HG02642 (cell line): ENCODE results near the gene ATP5ME.
"Not testable (repeated sequence)": the region's sequence is repeated elsewhere in the genome, so short reads cannot be mapped to it uniquely, and the experiment has no call there.

ENCODE experiments used
- ATAC-seq: cut with Tn5 transposase; IDR thresholded peaks from one replicate; pipeline ENCODE4 v1.9.1; 2021; ENCODE audit warnings: mild to moderate bottlenecking; ENCODE audit not compliant: unreplicated experiment, poor library complexity

The ATP5ME gene

GRCh38 chr4:674172-675035 lies at the start of gene ATP5ME, which contains the start of gene MYL5:
TSS of gene ATP5ME (minus strand) at chr4:674276. CDS start at chr4:674247, 29 bp downstream.
TSS of gene MYL5 (plus strand) at chr4:674542. CDS start at chr4:678027, 3,485 bp downstream.
- peak; percentile 78 for ATAC-seq

DNA sequence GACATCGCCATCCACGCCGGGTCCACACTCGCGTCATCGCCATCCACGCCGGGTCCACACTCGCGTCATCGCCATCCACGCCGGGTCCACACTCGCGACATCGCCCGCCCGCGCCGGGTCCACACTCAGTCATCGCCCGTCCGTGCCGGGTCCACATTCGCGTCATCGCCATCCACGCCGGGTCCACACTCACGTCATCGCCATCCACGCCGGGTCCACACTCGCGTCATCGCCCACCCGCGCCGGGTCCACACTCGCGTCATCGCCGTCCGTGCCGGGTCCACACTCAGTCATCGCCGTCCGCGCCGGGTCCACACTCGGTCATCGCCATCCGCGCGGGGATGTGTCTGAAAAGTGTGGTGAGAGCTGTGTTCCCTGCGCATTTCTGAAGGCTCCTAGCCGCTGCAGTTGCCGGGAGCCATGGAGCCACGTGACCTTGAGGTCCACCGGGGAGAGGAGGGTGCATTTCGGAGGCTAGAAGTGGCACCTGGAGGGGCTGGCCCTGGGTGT lies 48.8 kb upstream of the ATP5ME start:
- no peak for ATAC-seq

- no peak for ATAC-seq
Observed at GRCh38 chr4:722169-722725, 48.2 kb upstream of the ATP5ME start.

GRCh38 chr4:721261-722168 lies 47.4 kb upstream of the ATP5ME start:
- no peak for ATAC-seq

DNA sequence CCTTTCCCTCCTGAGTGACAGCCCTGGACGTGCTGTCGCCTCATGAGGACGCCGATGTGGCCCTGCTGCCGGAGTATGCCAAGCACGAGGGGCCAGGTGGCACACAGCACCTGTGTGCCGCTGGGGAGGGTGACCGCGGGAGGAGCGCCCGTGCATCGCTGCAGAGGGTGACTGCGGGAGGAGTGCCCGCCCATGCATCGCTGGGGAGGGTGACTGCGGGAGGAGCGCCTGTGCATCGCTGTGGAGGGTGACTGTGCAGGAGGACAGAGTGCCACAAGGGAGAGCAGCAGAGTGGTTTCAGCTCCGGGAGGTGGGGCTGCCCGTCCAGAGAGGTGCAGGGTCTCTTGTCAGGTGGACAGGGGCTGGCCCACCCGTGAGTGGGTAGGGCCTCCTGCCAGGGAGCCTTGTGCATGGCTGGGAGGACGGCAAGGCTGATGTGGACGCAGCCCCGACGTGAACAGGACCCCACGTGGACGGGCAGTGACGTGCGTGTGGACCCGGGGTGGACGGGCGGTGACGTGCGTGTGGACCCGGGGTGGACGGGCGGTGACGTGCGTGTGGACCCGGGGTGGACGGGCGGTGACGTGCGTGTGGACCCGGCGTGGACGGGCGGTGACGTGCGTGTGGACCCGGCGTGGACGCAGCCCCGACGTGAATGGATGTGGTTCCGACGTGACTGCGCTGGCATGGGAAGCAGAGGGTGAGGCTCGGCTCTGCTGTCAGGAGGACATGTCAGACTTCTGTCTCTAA lies 46.2 kb upstream of the ATP5ME start:
- no peak for ATAC-seq

DNA sequence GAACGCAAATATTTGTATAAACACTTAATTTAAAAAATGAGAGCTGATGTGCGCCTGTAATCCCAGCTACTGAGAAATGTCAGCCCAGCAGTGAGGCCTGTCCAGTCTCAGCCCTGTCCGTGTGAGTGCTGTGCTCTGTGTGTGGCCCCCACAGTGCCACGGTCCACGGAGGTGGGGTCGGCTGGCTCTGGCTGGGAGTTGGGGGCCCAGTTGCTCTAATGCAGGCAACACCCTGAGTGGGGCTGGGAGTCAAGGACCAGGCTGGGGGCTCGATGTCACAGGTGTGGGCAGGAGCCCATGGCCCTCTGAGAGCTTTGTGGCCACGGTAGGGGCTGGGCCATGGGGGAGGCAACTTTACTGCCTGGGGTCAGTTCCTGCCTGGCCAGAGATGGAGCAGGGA lies 44.4 kb upstream of the ATP5ME start:
- no peak for ATAC-seq

DNA sequence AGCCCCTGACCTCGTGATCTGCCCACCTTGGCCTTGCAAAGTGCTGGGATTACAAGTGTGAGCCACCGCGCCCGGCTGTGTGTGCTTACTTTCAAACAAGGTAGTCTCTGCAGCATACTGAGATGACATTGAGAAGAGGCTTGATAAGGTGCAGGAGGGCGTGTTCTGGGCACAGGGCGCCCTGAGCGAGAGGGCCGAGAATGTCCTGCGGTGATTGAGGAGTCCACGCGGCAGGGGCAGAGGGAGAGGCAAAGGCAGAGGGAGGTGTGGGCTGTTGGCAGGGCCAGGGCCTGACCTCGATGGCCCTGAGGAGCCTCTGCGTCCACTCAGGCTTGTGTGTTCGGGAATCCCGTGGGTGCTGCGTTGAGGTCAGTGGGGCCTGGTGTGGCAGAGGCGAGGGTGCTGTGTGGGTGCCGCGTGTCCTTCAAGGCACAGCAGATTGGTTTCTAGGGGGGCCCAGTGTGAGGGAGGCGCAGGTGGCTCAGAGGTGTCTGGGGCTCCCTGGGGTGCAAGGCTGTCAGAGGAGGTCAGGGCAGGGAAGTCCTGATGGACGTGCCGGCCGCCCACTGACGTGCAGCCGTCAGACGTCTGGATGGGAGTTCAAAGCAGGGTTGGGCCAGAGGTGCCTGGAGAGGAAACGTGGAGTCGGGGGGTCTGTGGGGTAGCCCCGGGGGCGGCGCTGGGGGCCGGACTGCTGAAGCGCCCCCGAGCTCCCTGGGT lies 43.7 kb upstream of the ATP5ME start:
- ATAC-seq: no peak

DNA sequence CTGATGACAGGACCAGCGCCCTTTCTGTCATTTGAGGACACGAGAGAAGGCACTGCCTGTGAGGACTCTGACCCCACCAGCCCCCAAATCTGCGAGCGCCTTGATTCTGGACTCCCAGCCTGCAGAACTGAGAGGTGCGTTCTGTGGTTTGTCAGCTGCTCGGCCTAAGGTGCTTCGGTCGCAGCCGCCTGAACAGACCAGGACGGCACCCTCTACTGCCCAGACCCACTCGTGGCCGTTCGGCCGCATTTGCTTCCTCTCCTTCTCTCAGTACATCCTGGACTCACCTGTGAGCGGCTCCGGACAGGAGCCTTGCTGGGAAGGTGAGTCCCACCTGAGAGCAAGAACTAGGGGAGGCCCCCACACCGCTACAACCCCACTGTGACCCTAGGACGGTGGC lies 40.0 kb upstream of the ATP5ME start:
- no peak for ATAC-seq

DNA sequence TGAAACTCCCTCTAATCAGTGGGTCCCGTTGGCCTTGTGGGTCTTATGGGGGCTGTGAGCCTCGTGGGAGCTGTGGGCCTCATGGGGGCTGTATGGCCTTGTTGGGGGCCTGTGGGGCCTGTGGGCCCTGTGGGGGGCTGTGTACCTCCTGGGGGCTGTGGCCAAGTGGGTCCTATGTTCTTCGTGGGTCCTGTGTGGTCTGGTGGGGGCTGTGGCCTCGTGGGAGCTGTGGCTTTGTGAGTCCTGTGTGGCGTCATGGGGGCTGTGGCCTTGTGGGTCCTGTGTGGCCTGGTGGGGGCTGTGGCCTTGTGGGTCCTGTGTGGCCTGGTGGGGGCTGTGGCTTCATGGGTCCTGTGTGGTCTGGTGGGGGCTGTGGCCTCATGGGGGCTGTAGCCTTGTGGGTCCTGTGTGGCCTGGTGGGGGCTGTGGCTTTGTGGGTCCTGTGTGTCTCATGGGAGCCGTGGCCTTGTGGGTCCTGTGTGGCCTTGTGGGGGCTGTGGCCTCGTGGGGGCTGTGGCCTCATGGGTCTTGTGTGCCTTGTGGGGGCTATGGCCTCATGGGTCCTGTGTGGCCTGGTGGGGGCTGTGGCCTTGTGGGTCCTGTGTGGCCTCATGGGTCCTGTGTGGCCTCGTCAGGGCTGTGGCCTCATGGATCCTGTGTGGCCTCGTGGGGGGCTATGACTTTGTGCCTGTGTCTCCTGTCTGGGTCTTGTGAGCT lies 39.0 kb upstream of the ATP5ME start:
- ATAC-seq: no peak

DNA sequence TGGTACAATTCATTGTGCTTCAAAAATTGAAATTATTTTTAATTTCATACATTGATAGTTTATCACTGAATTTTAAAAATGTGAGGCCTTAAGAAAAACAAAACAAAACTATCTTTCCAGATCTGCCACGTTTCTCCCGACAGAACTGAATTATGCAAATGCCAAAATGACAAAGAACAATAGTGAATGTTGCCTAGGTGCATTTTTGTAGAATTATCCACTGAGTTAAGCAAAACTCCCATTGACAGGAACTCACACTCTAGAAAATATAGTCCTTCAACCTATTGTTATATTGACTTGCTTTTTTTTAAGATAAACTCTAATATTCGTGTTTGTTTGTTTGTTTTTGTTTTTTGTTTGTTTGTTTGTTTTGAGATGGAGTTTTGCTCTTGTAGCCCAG lies 38.0 kb upstream of the ATP5ME start:
- ATAC-seq: no peak

DNA sequence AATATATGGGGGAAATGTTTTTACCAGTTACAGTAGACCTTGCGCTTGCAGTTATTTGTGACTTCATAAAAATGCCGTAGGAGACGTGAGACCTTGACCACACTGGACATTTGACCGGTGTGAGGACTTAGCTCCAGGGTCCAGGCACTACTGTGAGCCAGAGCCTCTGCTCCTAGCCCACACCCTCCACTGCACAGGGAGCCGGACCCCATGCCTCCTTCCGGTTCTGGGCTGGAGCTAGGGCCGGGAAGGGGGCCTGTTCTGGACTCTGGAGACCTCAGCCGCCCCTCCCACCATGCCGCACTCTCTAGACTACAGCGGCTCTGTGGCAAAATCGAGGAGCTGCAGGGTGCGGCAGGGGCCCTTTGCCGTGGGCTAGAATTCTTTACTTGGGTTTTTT lies 36.8 kb upstream of the ATP5ME start:
- no peak for ATAC-seq

GRCh38 chr4:710116-710515 lies 36.0 kb upstream of the ATP5ME start:
- no peak for ATAC-seq

DNA sequence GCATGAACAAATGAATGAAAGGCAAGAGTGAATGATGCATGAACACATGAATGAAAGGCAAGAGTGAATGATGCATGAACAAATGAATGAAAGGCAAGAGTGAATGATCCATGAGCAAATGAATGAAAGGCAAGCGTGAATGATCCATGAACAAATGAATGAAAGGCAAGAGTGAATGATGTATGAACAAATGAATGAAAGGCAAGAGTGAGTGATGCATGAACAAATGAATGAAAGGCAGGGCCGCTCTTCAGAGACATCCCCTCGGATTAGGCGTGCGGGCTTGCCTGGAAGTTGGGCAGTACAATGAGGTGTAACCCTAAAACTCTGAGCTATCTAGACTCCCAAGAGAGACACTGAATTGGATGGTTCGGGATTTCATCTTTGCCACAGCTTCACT lies 35.3 kb upstream of the ATP5ME start:
- ATAC-seq: no peak

DNA sequence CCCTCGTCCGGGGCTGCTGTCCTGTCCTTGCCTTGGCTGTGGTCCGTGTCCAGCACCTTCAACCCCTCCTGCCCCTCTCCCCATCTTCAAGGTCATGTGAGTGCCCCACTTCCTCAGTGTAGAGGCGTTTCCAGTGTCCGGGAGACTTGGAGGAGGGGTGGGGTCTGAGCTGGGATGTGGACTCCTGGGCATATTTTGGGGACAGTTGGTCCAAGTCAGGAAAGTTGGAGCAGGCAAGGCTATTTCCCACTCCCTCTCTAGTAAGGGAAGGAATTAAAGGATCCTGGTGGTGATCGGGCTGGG lies 34.5 kb upstream of the ATP5ME start:
- ATAC-seq: no peak

GRCh38 chr4:707929-708630 lies 34.0 kb upstream of the ATP5ME start:
- no peak for ATAC-seq

GRCh38 chr4:706834-707598 lies 32.9 kb upstream of the ATP5ME start:
- ATAC-seq: no peak

GRCh38 chr4:706083-706633 lies 32.1 kb upstream of the ATP5ME start:
- not testable (repeated sequence) for ATAC-seq
